ENCODE data around the gene ZBTB46.

The ZBTB46 gene

DNA sequence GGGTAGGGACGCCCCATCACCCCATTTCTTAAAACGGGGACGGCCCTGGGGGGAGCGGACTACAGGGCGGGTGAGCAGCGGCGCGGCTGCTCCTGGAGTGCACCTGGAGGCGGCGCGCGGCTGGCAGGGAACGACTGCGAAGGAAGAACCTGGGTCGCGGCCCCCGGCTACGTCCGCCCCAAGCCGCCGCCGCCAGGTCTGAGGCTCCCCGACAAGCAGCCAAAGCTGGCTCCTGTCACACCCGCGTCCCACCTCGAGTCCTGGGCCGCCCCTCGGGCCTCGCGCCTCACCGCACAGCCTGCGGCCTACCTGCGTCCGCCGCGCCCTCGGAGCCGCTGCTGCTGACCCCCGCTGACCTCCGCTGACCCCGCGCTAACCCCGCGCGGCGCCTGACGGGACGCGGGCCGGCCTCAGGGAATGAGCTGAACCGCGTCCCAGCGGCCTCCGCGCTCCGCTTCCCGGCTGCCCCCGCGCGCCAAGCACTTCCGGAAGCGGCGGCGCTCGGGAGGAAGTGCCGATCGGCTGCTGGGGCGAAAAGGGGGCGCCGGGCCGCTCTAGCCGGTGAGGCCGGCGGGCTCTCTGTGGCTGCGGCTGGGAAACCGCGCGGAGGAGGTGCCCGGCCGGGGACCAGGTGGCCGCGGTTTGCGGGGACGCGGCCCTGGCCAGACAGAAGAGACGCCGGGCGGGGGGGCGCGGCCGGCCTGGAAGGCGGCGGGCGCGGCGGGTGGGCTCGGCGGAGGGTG lies 123.3 kb downstream of the ZBTB46 start, which contains the start of the genes ARFRP1 and ZGPAT:
Gene ARFRP1 (minus strand): TSS at position 419 of the 743 bp plus-strand sequence. CDS start 885 bp downstream, outside the sequence.
Gene ZGPAT (plus strand): TSS at position 482 of the 743 bp plus-strand sequence. CDS start 542 bp downstream, outside the sequence.
- peak in 2 of 3 experiments; percentile 61 to 79 for DNase-seq (ENCODE audit: low read depth in 2 of 3, low spot score in 2 of 3)

DNA sequence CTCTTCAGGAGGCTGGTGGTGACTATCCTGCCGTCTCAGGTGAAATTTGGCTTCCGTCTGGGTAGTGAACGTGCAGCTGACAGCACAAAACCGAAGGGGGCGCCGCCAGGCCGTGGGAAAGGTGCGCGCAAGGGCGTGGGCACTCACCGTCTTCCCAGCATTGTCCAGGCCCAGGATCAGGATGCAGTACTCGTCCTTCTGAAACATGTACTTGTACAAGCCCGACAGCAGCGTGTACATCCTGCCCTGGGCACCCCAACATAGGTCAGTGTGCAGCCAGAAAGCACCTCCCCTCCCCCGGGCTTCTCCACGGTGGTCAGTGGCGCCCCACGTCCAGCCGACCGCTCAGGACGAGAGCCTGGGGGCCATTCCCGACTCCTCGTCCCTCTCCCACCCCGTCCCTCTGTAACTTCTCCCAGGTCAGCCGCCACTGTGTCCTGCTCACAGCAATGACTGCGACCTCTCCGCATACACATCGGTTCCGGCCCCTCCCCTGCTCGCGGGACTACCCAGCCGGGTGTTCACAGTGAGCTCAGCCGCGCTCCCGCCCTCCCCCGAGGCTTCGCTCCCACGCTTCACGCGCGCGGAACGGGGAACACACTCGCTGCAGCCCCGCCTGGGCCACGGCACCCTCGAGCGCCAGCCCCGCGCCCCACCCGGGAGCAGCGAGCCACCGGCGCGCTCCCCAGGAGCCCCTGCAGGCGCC lies 124.1 kb downstream of the ZBTB46 start:
- DNase-seq (ENCODE audit: low read depth in 2 of 3, low spot score in 2 of 3), result no peak

DNA sequence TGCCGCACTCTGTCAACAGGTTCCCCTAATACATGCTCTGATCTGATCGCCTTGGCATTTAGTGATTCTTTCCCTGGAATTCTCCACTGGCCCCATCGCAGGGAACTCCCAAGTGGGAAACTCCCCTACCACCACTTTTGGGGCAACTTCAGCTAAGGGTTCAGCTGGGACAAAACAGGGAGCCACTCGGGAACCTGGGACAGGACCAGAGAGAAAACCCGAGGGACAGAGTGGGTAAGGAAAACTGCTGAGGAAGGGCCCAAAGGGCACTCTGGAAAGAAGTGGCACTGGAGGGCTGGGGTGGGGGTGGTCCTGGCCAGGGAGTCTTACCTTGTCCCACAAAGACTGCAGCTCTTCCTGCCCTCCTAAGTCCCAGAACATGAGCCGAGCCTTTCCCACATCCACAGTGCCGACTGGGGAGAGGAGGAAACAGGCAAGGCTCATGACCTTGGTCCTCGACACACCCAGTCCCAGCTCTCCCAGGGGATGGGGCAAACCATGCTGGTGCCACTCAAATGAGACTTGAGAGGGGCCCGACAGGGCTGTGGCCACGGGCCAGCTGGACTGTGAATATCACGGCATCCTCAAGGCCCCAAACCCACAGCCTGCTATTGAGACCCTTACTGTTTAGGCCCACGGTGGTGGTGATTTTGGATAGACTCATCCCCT lies 124.9 kb downstream of the ZBTB46 start:
- no peak for DNase-seq (ENCODE audit: low read depth in 2 of 3, low spot score in 2 of 3)

DNA sequence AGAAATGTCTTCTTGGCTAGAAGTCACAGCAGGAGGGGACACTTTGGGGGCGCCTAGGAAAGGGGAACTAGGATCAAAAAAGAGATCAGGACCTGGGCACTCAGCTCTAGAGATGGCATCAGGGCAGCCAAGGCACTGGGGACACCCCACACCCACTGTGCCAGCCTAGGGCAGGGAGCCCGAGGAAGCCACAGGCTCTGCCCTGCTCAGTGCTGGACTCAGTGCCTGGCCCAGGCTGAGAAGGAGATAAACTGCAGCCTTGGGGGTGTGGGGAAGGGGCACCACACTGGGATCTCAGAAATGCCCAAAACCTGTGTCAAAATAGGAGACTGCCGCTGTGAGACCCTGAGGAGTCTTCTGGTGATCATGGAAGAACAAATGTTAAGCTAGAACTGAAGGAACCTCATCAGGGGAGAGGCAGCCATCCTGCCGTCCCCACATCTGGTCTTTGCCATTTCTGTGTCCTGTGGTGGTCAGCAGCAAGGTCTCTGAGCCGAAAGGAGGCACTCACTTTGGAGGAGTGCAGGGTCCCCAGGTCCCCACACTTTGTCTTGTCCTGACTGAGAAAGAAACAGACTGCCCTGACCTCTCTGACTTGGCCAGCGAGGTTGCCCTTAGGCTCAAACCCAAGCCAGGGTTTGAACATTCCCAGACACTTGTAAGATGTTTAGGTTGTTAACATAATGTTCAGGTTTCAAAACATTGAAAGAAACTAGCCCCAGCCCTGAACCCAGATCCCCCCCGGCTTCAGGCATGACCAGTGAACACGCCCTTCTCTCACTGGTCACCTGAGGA lies 125.6 kb downstream of the ZBTB46 start:
- no peak for DNase-seq (ENCODE audit: low read depth in 2 of 3, low spot score in 2 of 3)

DNA sequence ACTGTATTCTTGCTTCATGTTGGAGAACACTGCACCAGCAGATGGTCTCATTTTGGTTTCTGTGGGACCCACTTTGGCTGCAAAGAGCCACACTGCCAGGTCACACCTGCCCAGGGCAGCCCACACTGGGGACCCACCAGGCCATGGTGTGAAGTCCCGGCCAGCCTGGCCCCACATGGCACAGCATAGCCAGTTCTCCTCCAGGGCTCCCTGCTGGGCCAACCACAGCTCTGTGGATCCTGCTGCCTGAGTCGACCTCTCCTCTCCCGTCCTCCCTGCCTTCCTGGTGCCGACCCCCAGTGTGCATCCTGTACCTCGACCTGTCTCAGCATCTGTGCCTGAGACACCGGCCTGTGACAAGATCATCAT lies 126.3 kb downstream of the ZBTB46 start:
- DNase-seq (ENCODE audit: low read depth in 2 of 3, low spot score in 2 of 3), result no peak

DNA sequence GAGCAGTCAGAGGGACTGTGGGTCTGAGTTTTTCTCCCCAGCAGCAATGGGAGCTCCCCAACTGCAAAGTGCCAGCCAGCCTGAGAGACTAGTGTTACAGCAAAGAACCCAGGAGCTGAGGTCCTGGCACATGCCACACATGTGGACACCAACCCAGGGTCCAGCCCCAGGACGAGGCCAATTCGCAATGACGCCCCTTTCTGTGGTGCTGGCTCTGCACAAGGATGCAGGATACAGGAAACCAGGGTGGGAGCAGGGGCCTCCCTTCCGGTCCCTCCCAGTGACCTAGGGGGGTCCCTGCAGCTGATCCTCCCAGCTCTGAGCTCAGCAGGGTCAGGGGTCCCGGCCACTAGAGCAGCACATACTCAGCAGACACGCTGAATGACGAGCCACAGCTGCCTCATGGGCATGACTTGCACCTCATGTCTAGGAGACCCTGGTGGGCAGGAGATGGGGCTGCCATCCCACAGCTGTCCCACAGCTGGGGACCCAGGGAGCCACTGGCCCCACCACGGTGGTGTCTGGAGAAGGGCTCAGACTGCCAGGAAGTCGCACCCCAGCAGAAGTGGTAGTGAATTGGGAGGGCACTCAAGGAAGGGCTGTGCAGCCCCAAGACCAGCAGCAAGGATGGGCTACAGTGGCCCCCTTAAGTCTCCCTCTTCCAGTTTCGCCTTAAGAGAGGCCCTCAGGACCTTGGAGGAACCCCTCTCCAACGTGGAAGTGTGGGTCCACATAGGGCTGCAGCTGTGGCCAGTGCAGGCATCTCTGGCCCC lies 126.9 kb downstream of the ZBTB46 start:
- no peak for DNase-seq (ENCODE audit: low read depth in 2 of 3, low spot score in 2 of 3)

DNA sequence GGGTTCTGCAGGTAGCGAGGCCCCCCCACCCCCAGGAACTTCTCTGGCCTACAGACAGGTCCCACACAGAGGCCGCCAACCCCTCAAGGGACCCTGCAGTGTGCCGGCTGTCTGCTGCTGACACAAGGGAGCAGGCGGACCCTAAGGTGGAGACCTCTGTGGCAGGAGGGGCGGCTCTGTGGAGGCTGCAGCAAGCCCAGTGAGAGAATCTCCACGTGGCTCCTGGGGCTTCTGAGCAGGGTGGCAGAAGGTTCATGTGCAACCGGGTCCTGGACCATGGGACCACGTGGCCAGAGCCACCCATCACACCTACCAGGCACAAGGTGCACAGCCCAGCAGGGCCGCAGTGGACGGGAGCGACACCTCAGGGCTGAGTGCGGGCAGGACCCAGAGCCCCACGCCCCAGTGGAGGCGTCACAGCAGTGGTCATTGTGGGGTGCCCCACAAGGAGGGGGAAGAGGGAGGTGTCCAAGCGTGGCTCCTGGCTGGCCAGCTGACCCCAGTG lies 127.5 kb downstream of the ZBTB46 start:
- no peak for DNase-seq (ENCODE audit: low read depth in 2 of 3, low spot score in 2 of 3)

DNA sequence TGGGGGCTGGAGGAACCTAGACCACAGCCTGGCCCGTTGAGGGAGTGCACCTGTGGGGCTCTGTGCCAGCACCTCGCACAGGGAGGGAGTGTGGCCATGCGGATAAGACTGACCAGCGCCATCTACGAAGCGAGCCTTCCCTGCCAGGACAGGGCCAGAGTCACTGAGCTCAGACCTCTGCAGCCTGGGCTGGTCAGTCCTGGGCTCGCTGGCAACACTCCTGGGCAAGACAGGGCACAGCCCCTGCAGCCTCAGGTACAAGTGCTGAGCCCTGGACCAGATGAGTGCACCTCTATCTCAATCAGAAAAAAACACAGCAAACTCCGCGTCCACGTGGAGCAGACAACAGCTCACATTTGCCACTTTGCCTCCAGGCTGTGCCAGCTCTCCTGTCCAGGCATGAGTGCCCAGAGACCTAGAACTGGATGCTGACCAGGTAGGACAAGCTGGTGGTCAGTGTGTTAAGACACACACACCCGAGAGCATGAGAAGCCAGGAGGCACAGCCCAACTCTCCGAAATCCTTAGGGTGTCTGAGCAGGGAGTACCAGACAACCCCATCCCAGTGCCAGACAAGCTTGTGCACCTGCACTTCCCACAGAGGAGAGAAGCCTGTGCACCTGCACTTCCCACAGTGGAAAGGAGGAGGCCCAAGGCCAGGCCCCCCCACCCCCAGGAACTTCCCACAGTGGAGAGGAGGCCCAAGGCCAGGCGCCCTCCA lies 128.2 kb downstream of the ZBTB46 start:
- no peak for DNase-seq (ENCODE audit: low read depth in 2 of 3, low spot score in 2 of 3)

DNA sequence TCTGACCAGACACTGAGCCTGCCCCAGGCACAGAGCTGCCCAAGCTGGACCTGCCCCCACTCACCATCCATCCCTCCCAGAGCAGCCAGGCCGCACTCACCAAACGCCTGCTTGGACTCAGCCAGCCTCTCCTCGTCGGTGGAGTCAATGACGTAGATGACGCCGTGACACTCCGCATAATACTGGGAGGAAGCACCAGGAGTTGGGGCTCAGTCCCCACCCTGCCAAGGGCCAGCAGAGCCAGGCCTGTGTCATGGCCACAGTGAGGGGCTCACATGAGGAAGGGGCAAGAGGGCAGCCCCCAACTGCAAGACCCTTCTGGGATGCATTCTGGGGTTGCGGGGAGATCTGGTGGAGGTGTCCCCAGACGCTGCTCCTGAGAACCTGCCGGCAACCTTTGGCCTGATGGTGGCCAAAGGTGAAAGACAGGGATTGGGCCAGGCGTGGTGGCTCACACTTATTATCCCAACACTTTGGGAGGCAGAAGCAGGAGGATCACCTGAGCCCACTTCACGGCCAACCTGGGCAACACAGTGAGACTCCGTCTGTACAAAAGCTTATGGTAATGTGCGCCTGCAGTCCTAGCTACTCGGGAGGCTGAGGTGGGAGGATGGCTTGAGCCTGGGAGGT lies 128.9 kb downstream of the ZBTB46 start:
- DNase-seq (ENCODE audit: low read depth in 2 of 3, low spot score in 2 of 3), result no peak

DNA sequence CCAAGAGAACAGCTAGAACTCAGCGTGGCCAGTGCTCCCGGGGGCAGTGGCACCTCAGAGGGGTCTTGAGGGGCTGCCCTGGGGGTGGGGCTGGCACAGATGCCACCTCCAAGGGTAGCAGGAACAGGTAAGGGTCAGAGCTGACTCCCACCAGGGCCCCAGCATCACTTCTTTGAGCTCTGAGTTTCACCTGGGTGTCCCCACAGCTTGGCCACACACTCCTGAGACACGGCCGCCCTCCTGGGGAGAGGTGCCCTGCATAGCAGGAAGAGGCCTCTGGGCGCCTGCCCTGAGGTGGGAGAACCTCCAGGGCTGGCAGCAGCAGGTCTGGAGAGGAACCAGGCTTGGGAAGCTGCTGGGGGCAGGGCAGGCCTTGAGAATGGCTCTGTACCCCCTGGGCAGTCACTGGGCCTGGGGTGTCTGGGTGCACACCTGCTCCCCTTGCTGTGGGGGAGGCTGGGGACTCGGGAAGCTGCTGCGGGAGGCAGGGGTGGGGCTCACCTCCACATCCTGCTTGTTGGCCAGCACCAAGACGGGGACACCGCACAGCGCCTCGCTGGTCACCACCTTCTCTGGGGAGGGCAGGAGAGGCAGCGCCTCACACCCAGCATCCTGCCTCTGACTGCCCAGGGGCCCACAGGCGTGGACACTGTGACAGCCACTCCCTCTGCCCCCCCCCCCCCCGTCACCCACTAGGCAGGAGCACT lies 129.6 kb downstream of the ZBTB46 start:
- no peak for DNase-seq (ENCODE audit: low read depth in 2 of 3, low spot score in 2 of 3)

DNA sequence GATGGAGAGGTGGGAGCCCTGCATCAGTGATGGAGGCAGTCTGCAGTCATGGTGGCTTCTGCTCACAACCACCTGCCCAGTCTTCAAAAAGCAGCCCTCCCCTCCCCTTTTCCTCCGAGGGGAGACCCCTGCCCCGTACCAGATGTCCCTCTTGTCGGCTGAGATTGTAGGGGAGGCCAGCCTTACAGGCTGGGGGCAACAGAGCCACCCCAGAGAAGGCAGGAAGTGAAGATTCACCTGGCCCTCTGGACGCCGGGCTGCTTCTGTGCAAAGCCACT lies 130.1 kb downstream of the ZBTB46 start:
- no peak for DNase-seq (ENCODE audit: low read depth in 2 of 3, low spot score in 2 of 3)

DNA sequence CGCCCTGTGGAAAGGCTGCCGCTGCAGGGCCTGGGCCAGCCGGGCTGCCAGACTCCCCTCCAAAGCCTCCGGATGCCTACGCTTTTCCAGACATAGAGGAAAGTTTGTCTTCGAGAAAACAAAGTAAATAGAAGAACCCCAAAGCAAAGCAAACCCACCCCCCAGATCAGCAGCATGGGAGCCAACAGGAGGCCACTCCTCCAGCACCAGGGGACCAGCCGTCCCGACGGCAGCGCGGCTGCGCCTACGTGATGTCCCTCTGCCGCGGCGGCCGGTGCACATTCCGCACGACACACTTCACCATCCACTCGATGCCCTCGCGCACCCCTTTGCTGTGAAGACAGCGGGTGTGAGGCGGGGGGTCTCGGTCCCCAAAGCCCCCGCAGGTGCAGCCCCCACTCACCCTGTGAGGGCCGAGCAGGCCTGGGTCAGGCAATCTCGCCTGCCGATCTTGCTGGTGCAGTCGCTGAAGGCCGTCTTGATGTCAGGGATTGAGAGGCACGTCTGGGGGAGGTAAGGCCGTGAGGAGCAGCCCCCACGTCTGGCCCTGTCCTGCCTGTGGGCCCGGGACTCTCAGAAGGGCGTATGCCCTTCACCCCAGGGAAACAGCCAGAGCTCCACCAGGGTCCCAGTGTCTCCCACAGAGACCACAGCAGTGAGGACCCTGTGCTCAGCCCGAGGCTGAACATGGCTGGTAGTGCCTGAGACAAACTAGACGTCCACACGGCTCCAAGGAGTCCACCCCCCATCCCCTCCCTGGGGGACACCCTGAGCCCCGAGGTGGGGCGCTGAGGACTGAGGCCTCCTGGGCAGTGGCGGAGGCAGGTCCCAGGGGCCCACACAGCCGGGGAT lies 130.6 kb downstream of the ZBTB46 start:
- no peak for DNase-seq (ENCODE audit: low read depth in 2 of 3, low spot score in 2 of 3)

DNA sequence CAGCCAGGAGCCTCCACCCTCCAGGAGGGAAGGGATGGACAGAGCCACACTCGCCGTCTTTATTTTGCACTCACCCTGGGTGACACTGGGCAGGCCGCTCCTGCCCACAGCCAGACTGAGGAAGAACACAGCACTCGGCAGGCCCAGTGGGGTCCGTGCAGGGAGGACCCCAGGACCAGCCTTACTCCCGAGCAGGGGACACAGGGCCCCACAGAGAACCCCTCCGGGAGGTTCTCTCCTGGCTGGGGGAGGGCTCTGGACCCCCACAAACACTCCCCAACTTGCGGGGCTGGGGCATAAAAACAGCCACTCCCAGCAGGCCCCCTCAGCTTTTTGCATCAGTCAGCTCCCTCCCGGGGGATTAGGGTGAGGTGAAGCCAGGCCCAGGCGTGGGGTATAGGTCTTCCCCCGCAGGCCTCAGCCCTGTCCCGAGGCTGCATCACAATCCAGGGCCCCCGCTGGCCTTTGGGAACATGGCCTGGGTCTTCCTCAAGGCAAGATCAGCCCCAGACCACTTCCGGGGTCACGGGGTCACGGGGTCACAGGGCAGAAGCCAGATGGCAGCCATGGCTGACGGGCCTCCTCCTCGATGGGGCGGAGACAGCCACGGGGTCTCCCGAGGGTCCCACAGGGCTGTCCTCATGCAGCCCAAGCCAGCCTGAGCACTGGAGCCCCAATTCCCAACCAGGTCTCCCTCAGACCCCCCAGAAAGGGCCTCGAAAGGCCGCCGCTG lies 131.4 kb downstream of the ZBTB46 start:
- DNase-seq (ENCODE audit: low read depth in 2 of 3, low spot score in 2 of 3), result no peak

DNA sequence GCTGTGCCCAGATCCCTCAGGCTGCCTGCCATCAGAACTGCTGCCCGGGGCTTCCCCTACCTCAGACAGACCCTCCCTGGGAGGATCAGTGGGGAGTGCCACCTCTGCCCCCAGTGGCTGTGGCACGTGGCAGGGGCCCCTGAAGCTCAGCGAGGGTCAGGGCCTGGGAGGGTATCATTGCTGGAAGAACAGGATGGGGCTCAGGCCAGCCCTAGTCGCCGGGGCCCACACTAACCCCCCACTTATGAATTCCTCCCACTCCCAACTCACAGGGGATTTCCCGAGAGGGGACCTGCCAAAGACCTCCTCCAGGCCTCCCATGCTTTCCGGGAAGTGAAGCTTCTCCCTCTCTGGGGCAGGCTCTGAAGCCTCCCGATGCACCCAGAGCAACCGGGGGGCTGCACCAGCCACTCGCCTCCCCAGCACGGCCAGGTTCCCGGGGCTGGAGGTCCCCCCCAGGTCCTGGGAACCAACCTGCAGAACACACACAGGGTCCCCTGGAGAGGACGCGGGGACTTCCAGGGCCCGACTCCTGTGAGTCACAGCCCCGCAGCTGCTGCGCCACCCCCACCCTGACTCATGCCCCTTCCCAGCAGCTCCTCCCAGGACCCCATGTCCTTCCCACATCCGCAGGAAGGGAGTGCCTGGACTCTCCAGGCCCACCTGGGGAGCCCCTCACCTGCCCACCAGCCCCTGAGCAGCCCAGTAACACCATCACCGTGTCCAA lies 132.2 kb downstream of the ZBTB46 start:
- DNase-seq (ENCODE audit: low read depth in 2 of 3, low spot score in 2 of 3), result peak in 1 of 3 experiments; percentile 30

DNA sequence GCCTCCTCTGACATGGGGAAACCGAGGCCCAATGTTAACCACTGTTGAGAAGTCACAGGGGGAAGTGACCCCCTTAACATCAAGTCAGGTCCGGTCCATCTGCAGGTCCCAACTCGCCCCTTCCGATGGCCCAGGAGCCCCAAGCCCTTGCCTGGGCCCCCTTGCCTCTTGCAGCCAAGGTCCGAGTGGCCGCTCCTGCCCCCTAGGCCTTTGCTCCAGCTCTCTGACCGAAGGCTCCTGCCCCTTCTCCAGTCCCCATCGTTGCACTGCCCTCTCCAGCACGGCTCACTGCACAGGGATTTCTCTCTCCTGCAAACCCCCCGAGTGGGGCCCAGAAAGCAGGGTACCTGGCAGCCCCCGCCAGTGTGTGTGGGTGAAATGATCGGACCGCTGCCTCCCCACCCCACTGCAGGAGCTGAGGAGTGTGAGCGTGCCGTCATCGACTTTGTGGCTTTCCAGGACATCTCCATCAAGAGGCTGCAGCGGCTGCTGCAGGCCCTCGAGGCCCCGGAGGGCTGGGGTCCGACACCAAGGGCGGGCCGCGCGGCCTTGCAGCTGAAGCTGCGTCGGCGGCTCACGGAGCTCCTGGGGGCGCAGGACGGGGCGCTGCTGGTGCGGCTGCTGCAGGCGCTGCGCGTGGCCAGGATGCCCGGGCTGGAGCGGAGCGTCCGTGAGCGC lies 133.1 kb downstream of the ZBTB46 start:
- no peak for DNase-seq (ENCODE audit: low read depth in 2 of 3, low spot score in 2 of 3)

DNA sequence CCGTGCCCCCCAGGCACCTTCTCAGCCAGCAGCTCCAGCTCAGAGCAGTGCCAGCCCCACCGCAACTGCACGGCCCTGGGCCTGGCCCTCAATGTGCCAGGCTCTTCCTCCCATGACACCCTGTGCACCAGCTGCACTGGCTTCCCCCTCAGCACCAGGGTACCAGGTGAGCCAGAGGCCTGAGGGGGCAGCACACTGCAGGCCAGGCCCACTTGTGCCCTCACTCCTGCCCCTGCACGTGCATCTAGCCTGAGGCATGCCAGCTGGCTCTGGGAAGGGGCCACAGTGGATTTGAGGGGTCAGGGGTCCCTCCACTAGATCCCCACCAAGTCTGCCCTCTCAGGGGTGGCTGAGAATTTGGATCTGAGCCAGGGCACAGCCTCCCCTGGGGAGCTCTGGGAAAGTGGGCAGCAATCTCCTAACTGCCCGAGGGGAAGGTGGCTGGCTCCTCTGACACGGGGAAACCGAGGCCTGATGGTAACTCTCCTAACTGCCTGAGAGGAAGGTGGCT lies 133.7 kb downstream of the ZBTB46 start:
- DNase-seq (ENCODE audit: low read depth in 2 of 3, low spot score in 2 of 3), result no peak
